ENCODE measurements around the gene ZNF143. TPM values are rescaled to one million over a fixed set of nuclear protein-coding genes. Genes with fewer than 3 reads are reported as not detected.
A peak's percentile ranks its signal among the peaks of the same experiment; 100 is the strongest.

The ZNF143 gene
- total RNA-seq, 3 donors from 2014 or later, result 20.3 to 40.3 (median 23.6) TPM

DNA sequence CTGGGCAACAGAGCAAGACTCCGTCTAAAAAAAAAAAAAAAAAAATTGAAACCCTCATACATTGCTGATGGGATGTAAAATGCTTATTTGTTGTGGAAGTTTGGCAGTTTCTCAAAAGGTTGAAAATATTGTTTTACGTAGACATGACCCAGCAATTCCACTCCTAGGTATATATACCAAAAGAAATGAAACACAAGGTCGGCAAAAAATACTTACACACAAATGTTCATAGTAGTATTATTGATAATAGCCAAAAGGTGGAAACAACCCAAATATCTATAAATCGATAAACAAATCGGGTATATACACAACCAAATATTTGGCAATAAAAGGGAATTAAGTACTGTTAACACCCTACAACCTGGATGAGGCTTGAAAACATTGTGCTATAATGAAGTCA is 5.1 kb upstream of the ZNF143 start:
- DNase-seq, result no peak
- ATAC-seq, result no peak
- H3K4me3 ChIP-seq, result no peak overlapping the region
- TF ChIP-seq CTCF (IDR thresholded peaks at IDR 0.05), result no peak
- intact Hi-C loops (cut with DNase I, micrococcal nuclease), result no loop called here
- peaks cover 4% of the 10 kb centered on the region for H3K36me3 ChIP-seq (ENCODE audit: low read depth)
- peaks cover 3% of the 10 kb centered on the region for H3K4me1 ChIP-seq (ENCODE audit: low read depth)
- peaks cover 10% of the 10 kb centered on the region for H3K9me3 ChIP-seq

GRCh38 chr11:9459667-9460321 is 1.0 kb upstream of the ZNF143 start:
- ATAC-seq, result no peak
- no peak for TF ChIP-seq CTCF (IDR thresholded peaks at IDR 0.05)
- intact Hi-C loops (cut with DNase I, micrococcal nuclease), result no loop called here

DNA sequence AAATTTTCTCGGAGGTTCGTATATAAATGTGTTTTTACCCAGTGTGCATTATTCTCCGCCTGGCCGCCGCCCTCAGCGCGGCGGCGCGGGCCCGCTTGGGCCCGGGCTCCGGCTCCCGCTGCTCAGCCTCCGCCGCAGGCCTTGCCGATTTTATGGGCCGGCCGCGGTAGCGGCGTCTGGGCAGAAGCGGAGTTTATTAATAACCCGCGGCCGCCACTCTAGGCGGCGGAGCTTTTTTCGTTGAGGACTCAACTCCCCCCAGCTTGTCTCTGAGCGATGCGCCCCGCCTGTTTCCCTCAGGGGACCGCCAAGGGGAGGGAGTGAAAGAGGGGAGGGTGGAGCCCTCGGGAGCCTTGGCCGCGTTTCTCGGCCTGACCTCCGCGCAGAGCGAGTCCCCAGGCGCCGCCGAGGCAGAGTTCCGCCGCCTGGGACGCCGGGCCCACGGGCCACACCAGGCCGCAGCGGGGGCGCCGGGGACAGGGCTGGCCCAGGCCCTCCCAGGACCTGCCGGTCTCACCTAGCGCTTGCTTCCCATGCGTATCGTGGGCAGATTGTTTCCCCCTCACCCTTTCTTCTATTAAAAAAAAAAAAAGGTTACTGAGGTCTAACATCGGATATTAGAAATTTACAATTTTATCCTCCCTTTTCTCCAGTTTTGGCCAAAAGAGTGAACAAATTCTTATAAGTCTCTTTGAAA is 399 bp downstream of the ZNF143 start:
- H3K4me1 ChIP-seq (ENCODE audit: low read depth), result peaks cover 6% of the 10 kb centered on the region
- DNase-seq (peak; percentile 81 to 92 (median 89)), ATAC-seq (peak; percentile 77)
- intact Hi-C loops (cut with DNase I, micrococcal nuclease), result no loop called here
- no peak for TF ChIP-seq CTCF (IDR thresholded peaks at IDR 0.05)
- peak overlapping the region; percentile 58 for H3K4me3 ChIP-seq
- no peaks in the 10 kb centered on the region for H3K9me3 ChIP-seq
- peaks cover 5% of the 10 kb centered on the region for H3K36me3 ChIP-seq (ENCODE audit: low read depth)

More at GRCh38 chr11:9459667-9460321, 1.0 kb upstream of the ZNF143 start:
- Histone ChIP-seq H3K4me3 (peak overlapping the region; percentile 58), H3K9me3 (no peaks in the 10 kb centered on the region), H3K4me1 (ENCODE audit: low read depth) (peaks cover 6% of the 10 kb centered on the region), H3K36me3 (ENCODE audit: low read depth) (peaks cover 5% of the 10 kb centered on the region)
- peak in 1 of 3 donors; percentile 53 for DNase-seq

DNA sequence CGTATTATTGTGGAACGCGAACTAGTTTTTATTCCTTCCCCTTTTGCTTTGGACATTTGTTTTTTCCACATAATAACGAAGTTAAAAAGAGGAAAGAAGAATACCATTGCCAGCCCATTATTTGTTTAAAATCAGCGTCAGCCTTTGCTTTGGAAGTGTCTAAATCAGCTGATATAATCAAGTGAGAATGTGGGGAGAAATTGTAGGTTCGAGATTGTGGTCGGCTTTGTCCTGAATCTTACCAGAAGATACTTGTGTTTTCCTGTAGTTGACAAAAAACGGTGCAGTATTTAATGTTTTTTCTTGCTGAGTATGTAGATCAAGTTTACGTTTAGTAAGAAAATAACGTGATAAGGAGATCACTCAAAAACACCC is 935 bp downstream of the ZNF143 start:
- Histone ChIP-seq H3K4me1 (ENCODE audit: low read depth) (peaks cover 6% of the 10 kb centered on the region), H3K4me3 (peak overlapping the region; percentile 58), H3K36me3 (ENCODE audit: low read depth) (peaks cover 5% of the 10 kb centered on the region), H3K9me3 (no peaks in the 10 kb centered on the region)
- TF ChIP-seq CTCF (IDR thresholded peaks at IDR 0.05), result no peak
- DNase-seq, result no peak
- intact Hi-C loops (cut with DNase I, micrococcal nuclease), result no loop called here
- no peak for ATAC-seq

- H3K4me1 ChIP-seq (ENCODE audit: low read depth), result peaks cover 6% of the 10 kb centered on the region
- no peak overlapping the region for H3K4me3 ChIP-seq
- no peaks in the 10 kb centered on the region for H3K9me3 ChIP-seq
- peaks cover 5% of the 10 kb centered on the region for H3K36me3 ChIP-seq (ENCODE audit: low read depth)
- TF ChIP-seq CTCF (IDR thresholded peaks at IDR 0.05), result no peak
- ATAC-seq, result no peak
- intact Hi-C loops (cut with DNase I, micrococcal nuclease), result no loop called here
- DNase-seq, result peak in 2 of 3 donors; percentile 30 to 36
These were observed 1.5 kb downstream of the ZNF143 start for GRCh38 chr11:9462172-9462799.
